H1 (cell line): ENCODE data around the gene CCDC9B. TPM values are rescaled to one million over a fixed set of nuclear protein-coding genes. Genes with fewer than 3 reads are reported as not detected.

Experiments used
- CTCF ChIA-PET: fragments of 300-600 bp; sonication (Branson Sonifier 250); formaldehyde crosslinking; loops from one replicate; lab custom pipeline; 2021; ENCODE audit not compliant: partially characterized antibody; lab: Charles Lee
- POLR2A ChIA-PET: fragments of 300-600 bp; sonication (Branson Sonifier 250); formaldehyde crosslinking; loops from one replicate; lab custom pipeline; 2021; ENCODE audit warnings: inconsistent platforms; ENCODE audit not compliant: partially characterized antibody; lab: Charles Lee
- DNase-seq, 2 experiments: peaks; one replicate each; pipeline versions ENCODE4 v3.0.0 to v3.0.0-alpha.2; 2010 to 2022; ENCODE audit warnings: low spot score in 2 of 2, low read depth in 1 of 2, mixed read lengths in 1 of 2
- FAIRE-seq: peaks from 2 replicates; lab custom pipeline; 2011; peaks lifted over from hg19 to GRCh38; lab: Jason Lieb, UNC
- H2AFZ ChIP-seq: 2 replicates; pipeline ENCODE4 v1.8.1; 2012; ENCODE audit warnings: low read length, inconsistent platforms
- H2AK5ac ChIP-seq: 2 replicates; pipeline ENCODE4 v1.6.1; 2013; ENCODE audit warnings: low read depth, low read length
- H2BK120ac ChIP-seq: replicated peaks from 2 replicates; pipeline ENCODE3; 2013; ENCODE audit warnings: low read depth, low read length, inconsistent platforms
- H2BK12ac ChIP-seq: 2 replicates; pipeline ENCODE4 v1.6.1; 2013; ENCODE audit warnings: low read depth, low read length
- H2BK15ac ChIP-seq: 2 replicates; pipeline ENCODE4 v1.6.1; 2013; ENCODE audit warnings: low read length
- H2BK20ac ChIP-seq: 2 replicates; pipeline ENCODE4 v1.6.1; 2013; ENCODE audit warnings: low read length
- H2BK5ac ChIP-seq: 2 replicates; pipeline ENCODE4 v1.6.1; 2013; ENCODE audit warnings: low read depth, low read length
- H3K14ac ChIP-seq: 2 replicates; pipeline ENCODE4 v1.6.1; 2013; ENCODE audit warnings: inconsistent platforms; ENCODE audit not compliant: insufficient read length
- H3K18ac ChIP-seq: 2 replicates; pipeline ENCODE4 v1.6.1; 2013; ENCODE audit warnings: low read length; ENCODE audit errors: extremely low read depth
- H3K23ac ChIP-seq: 2 replicates; pipeline ENCODE4 v1.6.1; 2013; ENCODE audit warnings: inconsistent platforms; ENCODE audit not compliant: insufficient read length
- H3K23me2 ChIP-seq: 2 replicates; pipeline ENCODE4 v1.6.1; 2013; ENCODE audit warnings: low read depth, low read length
- H3K27ac ChIP-seq: 2 replicates; pipeline ENCODE4 v1.6.1; 2011; ENCODE audit warnings: low read depth, low read length, inconsistent platforms
- H3K27me3 ChIP-seq, 4 experiments: replicated peaks in 1 of 4; 1 replicate in 1 of 4; 2 replicates in 3 of 4; pipeline versions ENCODE4 v1.6.1 to v1.8.1; 2011 to 2013; ENCODE audit warnings: low read length in 3 of 4, mild to moderate bottlenecking in 3 of 4, inconsistent platforms in 2 of 4, mixed read lengths in 2 of 4, moderate library complexity in 1 of 4; ENCODE audit not compliant: control insufficient read depth in 3 of 4, insufficient read depth in 3 of 4; ENCODE audit errors: extremely low read depth in 1 of 4
- H3K36me3 ChIP-seq, 4 experiments: 2 replicates each; pipeline versions ENCODE4 v1.6.1 to v1.8.1; 2011 to 2013; ENCODE audit warnings: mild to moderate bottlenecking in 4 of 4, low read length in 3 of 4, moderate library complexity in 2 of 4, control low read depth in 1 of 4, inconsistent platforms in 1 of 4; ENCODE audit not compliant: insufficient read depth in 4 of 4, control insufficient read depth in 2 of 4
- H3K4ac ChIP-seq: replicated peaks from 2 replicates; pipeline ENCODE3; 2013; ENCODE audit warnings: low read length, low read depth, mixed read lengths, inconsistent platforms; ENCODE audit not compliant: insufficient read length
- H3K4me1 ChIP-seq, 4 experiments: replicated peaks in 1 of 4; 1 replicate in 1 of 4; 2 replicates in 3 of 4; pipeline versions ENCODE4 v1.6.1 to v1.8.1; 2011 to 2013; ENCODE audit warnings: low read length in 3 of 4, inconsistent platforms in 2 of 4, mixed read lengths in 1 of 4; ENCODE audit not compliant: insufficient read depth in 4 of 4, control insufficient read depth in 3 of 4
- H3K4me2 ChIP-seq, 2 experiments: 2 replicates each; pipeline versions ENCODE4 v1.6.1 to v1.8.1; 2011 to 2013; ENCODE audit warnings: low read depth in 2 of 2, low read length in 2 of 2, control low read depth in 1 of 2, inconsistent platforms in 1 of 2, mild to moderate bottlenecking in 1 of 2; ENCODE audit not compliant: insufficient read depth in 1 of 2
- H3K4me3 ChIP-seq, 4 experiments: fragments of 200-600, 300-600 bp in 1 of 4; sonication (generic), shearing (Covaris generic), sonication (Bioruptor Twin) in 1 of 4; 2 replicates each; pipeline versions ENCODE4 v1.5.1 to v1.8.1; 2011 to 2016; ENCODE audit warnings: low read length in 4 of 4, low read depth in 3 of 4, control low read depth in 2 of 4, inconsistent platforms in 2 of 4, mild to moderate bottlenecking in 2 of 4, mixed read lengths in 1 of 4, moderate library complexity in 1 of 4; ENCODE audit not compliant: insufficient read depth in 2 of 4; ENCODE audit errors: extremely low read depth in 1 of 4
- H3K56ac ChIP-seq: replicated peaks from 2 replicates; pipeline ENCODE3; 2013; ENCODE audit warnings: low read depth, mild to moderate bottlenecking, mixed read lengths, low read length, inconsistent platforms; ENCODE audit not compliant: insufficient read length
- H3K79me1 ChIP-seq: 2 replicates; pipeline ENCODE4 v1.6.1; 2013; ENCODE audit warnings: low read depth, low read length, control low read depth
- H3K79me2 ChIP-seq, 2 experiments: 2 replicates each; pipeline versions ENCODE4 v1.6.1 to v1.8.1; 2012 to 2013; ENCODE audit warnings: low read length in 2 of 2, mild to moderate bottlenecking in 2 of 2, inconsistent platforms in 1 of 2; ENCODE audit not compliant: insufficient read depth in 2 of 2, control insufficient read depth in 1 of 2
- H3K9ac ChIP-seq, 4 experiments: replicated peaks in 1 of 4; 1 replicate in 1 of 4; 2 replicates in 3 of 4; pipeline versions ENCODE4 v1.6.1 to v1.8.1; 2011 to 2013; ENCODE audit warnings: low read depth in 3 of 4, low read length in 3 of 4, control low read depth in 2 of 4, mild to moderate bottlenecking in 2 of 4, moderate library complexity in 2 of 4, inconsistent platforms in 1 of 4; ENCODE audit errors: extremely low read depth in 1 of 4
- H3K9me3 ChIP-seq, 2 experiments: 2 replicates each; pipeline versions ENCODE4 v1.6.1 to v1.8.1; 2012 to 2013; ENCODE audit warnings: mild to moderate bottlenecking in 2 of 2, moderate library complexity in 2 of 2, control low read depth in 1 of 2, inconsistent platforms in 1 of 2, low read depth in 1 of 2, low read length in 1 of 2, mixed read lengths in 1 of 2; ENCODE audit not compliant: insufficient read depth in 2 of 2
- H4K20me1 ChIP-seq, 2 experiments: replicated peaks in 1 of 2; 2 replicates each; pipeline versions ENCODE3 to v1.8.1; 2011 to 2013; ENCODE audit warnings: inconsistent platforms in 2 of 2, low read length in 2 of 2, mild to moderate bottlenecking in 1 of 2; ENCODE audit not compliant: insufficient read depth in 2 of 2, control insufficient read depth in 1 of 2
- H4K5ac ChIP-seq: 2 replicates; pipeline ENCODE4 v1.6.1; 2013; ENCODE audit warnings: low read length, low read depth, mixed read lengths, inconsistent platforms; ENCODE audit not compliant: insufficient read length
- H4K8ac ChIP-seq: 2 replicates; pipeline ENCODE4 v1.8.0; 2013; ENCODE audit warnings: mild to moderate bottlenecking, moderate library complexity, low read length, inconsistent platforms; ENCODE audit not compliant: insufficient read depth; ENCODE audit errors: extremely low read depth
- H4K91ac ChIP-seq: replicated peaks from 2 replicates; pipeline ENCODE3; 2013; ENCODE audit warnings: low read length, mixed read lengths, inconsistent platforms; ENCODE audit not compliant: insufficient read length
- FOSL1 ChIP-seq: IDR thresholded peaks from 2 replicates; pipeline ENCODE4 v1.6.1; 2011; ENCODE audit warnings: mild to moderate bottlenecking, low read depth, low read length, moderate library complexity; ENCODE audit not compliant: insufficient read depth
- HDAC6 ChIP-seq: IDR thresholded peaks from one replicate; pipeline ENCODE4 v1.7.1; 2012; ENCODE audit warnings: low read depth, mild to moderate bottlenecking, inconsistent platforms, low read length, moderate library complexity
- KDM4A ChIP-seq: IDR thresholded peaks from one replicate; pipeline ENCODE4 v1.7.1; 2012; ENCODE audit warnings: low read depth, mild to moderate bottlenecking, moderate library complexity, low read length, inconsistent platforms; ENCODE audit not compliant: severe bottlenecking
- MAFK ChIP-seq: IDR thresholded peaks from 2 replicates; pipeline ENCODE4 v1.6.1; 2012; ENCODE audit warnings: low read depth, mild to moderate bottlenecking, improper control_type of control experiment, low read length
- SIX5 ChIP-seq: IDR thresholded peaks from 2 replicates; pipeline ENCODE4 v1.6.1; 2011; ENCODE audit warnings: mild to moderate bottlenecking, low read depth, low read length
- SP2 ChIP-seq: IDR thresholded peaks from 2 replicates; pipeline ENCODE4 v1.6.1; 2012; ENCODE audit warnings: mild to moderate bottlenecking, low read length, inconsistent platforms
- WGBS, 2 experiments: shearing (Covaris generic) in 1 of 2; methylation state at CpG; one replicate each; pipeline versions ENCODE4 v1.1.6 to v1.1.7; 2013 to 2015; ENCODE audit warnings: low lambda C conversion rate in 2 of 2, mixed read lengths in 2 of 2, inconsistent platforms in 1 of 2, low coverage in 1 of 2, missing lambda C conversion rate in 1 of 2; ENCODE audit not compliant: insufficient replicate concordance in 2 of 2, insufficient coverage in 1 of 2, insufficient read length in 1 of 2; ENCODE audit errors: extremely low coverage in 1 of 2, missing lambda C conversion rate in 1 of 2; 5-methylcytosine and 5-hydroxymethylcytosine counted together
- polyA plus RNA-seq, 7 experiments: library from polyadenylated mRNA; depleted of rRNA in 3 of 7; stranded (reverse) in 5 of 7; unstranded in 2 of 7; fragments of >200 nt in 5 of 7; fragments of 200-250 nt in 2 of 7; gene quantifications; 1 replicate in 5 of 7; 2 replicates in 1 of 7; 4 replicates in 1 of 7; pipeline versions ENCODE4 v1.2.1 to v1.2.3, GENCODE V29; 2011 to 2013; ENCODE audit warnings: missing spikeins in 2 of 7, mixed read lengths in 2 of 7
- total RNA-seq: library from RNA; stranded (reverse); fragmentation: NEBNext Ultra II Directional; extraction: Animal tissue kit (Norgen Biotek cat#: 25700); gene quantifications from 2 replicates; pipeline ENCODE4 v1.2.1, GENCODE V29; 2021

CCDC9B gene
- total and polyA plus RNA-seq, 2 of the 8 experiments (the other 6 are each of a cell fraction or from before 2014, with no cell fraction given) = 0.45 to 0.78 TPM

DNA sequence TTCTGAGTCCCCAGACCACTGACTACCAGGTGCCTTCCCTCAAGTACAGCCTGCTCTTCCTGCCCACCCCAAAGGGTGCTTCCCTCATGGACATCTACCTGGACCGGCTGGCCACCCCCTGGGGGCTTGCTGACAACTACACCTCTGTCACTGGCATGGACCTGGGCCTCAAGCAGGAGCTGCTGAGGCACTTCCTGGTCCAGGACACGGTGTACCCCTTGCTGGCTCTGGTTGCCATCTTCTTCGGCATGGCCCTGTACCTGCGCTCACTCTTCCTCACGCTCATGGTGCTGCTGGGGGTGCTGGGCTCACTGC is 26.6 kb upstream of the CCDC9B start:
- 88% methylated on average over 5 of the region's 5 CpGs; no CpG with 5 or more reads in 1 of the 2 experiments for WGBS, 2 experiments
- H3K4ac ChIP-seq = peak overlapping the region; percentile 58
- ChIA-PET CTCF (interaction anchor here (0.5 to 13.4 kb wide), 24 partner anchors 10 to 548 kb away, joined by 3 to 452 read pairs (median 6); partner anchors contain the start of genes CCDC9B, DISP2, IVD and KNSTRN), POLR2A (interaction anchor here (1.2 to 4.1 kb wide), 5 partner anchors 15 to 53 kb away, joined by 3 to 22 read pairs (median 3); partner anchors contain the start of genes CCDC9B and KNSTRN)
- no peaks in the 10 kb centered on the region for H3K79me2 ChIP-seq
- no peak overlapping the region for H3K23ac ChIP-seq
- 0 out of 2 replicates have a peak overlapping the region, but pooled peaks have one; percentile 61 for H2BK20ac ChIP-seq
- H3K56ac ChIP-seq = no peak overlapping the region
- FAIRE-seq (no peak), DNase-seq (no peak)
- H3K18ac ChIP-seq = no peak overlapping the region; the same call in 1 of the 2 replicates
- H4K91ac ChIP-seq = peak overlapping the region; percentile 65
- peaks cover 1% of the 10 kb centered on the region for H3K23me2 ChIP-seq
- H2BK12ac ChIP-seq = peak overlapping the region; percentile 87; the same call in 1 of the 2 replicates
- H3K4me1 ChIP-seq = peaks cover 0 to 6% (median 4%) of the 10 kb centered on the region in 4 experiments; a peak in 3 of 7 replicates
- H4K5ac ChIP-seq = no peak overlapping the region
- H3K9me3 ChIP-seq = peaks cover 0 to 8% of the 10 kb centered on the region in 2 experiments; a peak in 1 of 4 replicates
- H4K8ac ChIP-seq = peak overlapping the region; percentile 92
- H2AK5ac ChIP-seq = no peak overlapping the region
- peaks cover 0 to 1% of the 10 kb centered on the region in 2 experiments for H4K20me1 ChIP-seq
- H3K9ac ChIP-seq = no peak overlapping the region; a peak in 2 of 7 replicates
- peak overlapping the region; percentile 43; the same call in 1 of the 2 replicates for H2AFZ ChIP-seq
- H3K4me3 ChIP-seq = peak overlapping the region in 3 of 4 experiments; percentile 15 to 46 (median 23); a peak in 3 of 8 replicates
- no peak overlapping the region for H2BK120ac ChIP-seq
- peaks cover 5 to 27% (median 23%) of the 10 kb centered on the region in 4 experiments for H3K27me3 ChIP-seq
- no peaks in the 10 kb centered on the region for H3K79me1 ChIP-seq
- no peaks in the 10 kb centered on the region for H3K36me3 ChIP-seq
- TF ChIP-seq SIX5 (no peak), SP2 (no peak), HDAC6 (no peak), FOSL1 (no peak), KDM4A (no peak), MAFK (no peak)
- H3K27ac ChIP-seq = no peak overlapping the region
- H3K14ac ChIP-seq = no peak overlapping the region
- H2BK15ac ChIP-seq = peak overlapping the region; percentile 97
- H3K4me2 ChIP-seq = peak overlapping the region; percentile 22 to 71
- H2BK5ac ChIP-seq = no peak overlapping the region; the same call in 1 of the 2 replicates
